ENCODE results near the gene LRRK1.

- TF ChIP-seq POLR2A (IDR thresholded peaks at IDR 0.05; ENCODE audit: low read depth, low read length) (no peak), POLR2AphosphoS5 (IDR thresholded peaks at IDR 0.05; ENCODE audit: low read depth, low read length) (no peak), TAF1 (IDR thresholded peaks at IDR 0.05; ENCODE audit: borderline replicate concordance, low read depth, low read length) (no peak)
These were observed 173.7 kb downstream of the LRRK1 start for GRCh38 chr15:101092867-101093202.
